Activated T-helper 9 cell treated with anti-CD3 and anti-CD28 coated beads, Interleukin-2, amount 50 U/mL, for 16 hours (primary cell): ENCODE measurements around the gene DSCAM.
"Not testable (repeated sequence)": the region's sequence is repeated elsewhere in the genome, so short reads cannot be mapped to it uniquely, and the experiment has no call there.

Source experiments
- DNase-seq: peaks from one replicate; pipeline ENCODE4 v3.0.0-alpha.2; 2020; ENCODE audit warnings: low read depth

The DSCAM gene

DNA sequence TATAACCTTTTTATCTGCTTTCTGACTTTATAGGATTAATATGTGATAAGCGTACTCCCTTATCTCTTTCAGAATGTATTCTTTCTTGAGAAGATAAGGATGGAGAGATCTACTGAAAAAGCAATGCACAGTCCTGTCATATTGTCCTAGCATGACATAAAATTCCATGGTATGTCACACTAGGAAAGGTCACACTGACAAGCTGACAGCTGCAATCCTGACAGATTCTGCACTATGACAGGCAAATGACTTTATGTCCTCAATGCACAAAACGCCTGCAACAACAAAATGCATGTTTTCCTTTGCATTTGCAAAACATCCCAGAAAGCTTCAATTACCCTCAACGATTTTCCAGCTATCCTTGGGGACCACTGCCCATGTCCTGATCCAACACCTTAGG is 393.8 kb downstream of the DSCAM start:
- DNase-seq: no peak

DNA sequence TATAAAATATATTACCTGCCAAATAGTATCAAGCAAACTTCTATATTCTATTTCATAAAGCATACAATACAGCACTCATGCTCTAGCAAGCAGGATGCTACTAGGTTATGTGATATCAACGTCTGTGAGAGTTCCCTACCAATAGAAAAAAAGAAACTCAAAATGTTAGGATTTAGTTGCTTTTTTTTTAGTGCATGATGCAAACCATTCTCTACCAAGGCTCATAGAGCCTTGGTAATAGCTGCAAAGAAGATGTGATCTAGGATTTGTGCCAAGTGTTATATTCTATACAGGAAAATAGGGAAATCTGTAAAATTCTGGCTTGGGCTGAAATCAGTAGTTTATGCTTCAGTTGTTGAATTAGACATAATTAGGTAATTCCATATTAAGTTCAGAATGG is 394.4 kb downstream of the DSCAM start:
- no peak for DNase-seq

DNA sequence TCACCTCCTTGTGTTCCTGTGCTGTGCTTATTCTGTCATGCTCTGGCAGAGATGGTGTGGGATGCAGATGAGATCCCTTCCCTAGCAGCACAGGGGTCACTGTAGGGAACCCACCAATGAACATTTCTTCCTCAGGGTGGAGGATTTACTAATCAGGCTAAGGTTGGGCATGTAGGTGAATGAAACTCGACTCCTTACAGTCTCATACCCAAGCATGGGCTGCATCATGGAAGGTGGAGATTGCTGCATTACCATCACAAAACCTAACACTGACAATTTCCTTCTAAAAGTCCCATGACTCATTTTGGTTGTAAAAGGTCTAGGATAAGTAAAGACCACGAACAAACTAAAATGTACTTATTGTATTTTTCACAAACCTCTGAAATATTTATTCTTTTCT is 399.9 kb downstream of the DSCAM start:
- no peak for DNase-seq

DNA sequence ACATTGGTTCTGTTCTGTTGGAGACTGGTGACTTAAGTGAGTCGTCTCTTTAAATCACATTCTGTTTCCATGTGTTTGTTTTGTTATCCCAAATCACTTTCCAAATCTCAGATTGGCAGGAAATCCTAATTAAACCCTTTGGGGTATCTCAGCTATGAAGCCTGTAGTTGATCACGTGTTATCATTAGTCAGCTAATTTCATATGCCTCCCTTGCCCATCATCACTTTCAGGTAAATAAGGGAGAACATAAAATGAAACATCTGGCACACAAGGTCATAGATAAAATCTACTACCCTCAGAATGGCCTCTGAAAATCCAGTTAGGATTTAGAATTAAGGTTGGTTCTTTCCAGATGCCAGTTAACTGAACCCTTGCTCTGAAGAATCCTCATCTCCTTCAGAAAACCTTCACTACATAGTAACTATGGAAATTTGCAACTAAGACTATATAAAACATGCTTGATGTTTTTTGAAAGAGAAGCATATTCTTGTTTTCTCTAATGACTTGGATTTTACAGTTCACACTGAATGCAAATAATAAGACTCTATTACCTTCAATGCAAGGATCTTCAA is 401.5 kb downstream of the DSCAM start:
- no peak for DNase-seq

DNA sequence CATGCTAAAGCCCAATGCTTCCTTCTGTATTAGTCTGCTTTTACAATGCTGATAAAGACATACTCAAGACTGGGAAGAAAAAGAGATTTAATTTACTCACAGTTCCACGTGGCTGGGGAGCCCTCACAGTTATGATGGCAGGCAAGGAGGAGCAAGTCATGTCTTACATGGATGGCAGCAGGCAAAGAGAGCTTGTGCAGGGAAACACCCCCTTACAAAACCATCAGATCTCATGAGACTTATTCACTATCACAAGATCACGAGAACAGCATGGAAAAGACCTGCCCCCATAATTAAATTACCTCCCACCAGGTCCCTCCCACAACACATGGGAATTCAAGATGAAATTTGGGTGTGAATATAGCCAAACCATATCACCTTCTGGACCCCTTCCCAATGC is 407.4 kb downstream of the DSCAM start:
- not testable (repeated sequence) for DNase-seq

DNA sequence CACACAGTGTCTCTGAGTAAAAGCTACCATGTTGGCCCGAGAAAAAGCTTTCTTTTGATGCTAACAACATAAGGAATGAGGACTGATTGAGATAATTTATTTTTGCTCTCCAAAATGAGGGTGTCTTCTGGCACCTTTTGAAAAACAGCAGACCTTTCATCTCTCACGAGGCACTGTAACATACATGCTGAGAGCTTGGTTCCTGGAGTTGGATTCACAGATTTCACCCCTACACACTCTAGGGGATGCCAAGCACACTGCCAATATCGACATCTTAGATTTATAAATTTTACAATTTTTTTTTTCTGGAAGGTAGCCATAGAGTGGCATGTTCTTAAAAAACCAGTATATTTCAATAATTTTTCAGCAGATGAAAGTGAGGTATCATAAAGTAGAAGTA is 408.3 kb downstream of the DSCAM start:
- no peak for DNase-seq

DNA sequence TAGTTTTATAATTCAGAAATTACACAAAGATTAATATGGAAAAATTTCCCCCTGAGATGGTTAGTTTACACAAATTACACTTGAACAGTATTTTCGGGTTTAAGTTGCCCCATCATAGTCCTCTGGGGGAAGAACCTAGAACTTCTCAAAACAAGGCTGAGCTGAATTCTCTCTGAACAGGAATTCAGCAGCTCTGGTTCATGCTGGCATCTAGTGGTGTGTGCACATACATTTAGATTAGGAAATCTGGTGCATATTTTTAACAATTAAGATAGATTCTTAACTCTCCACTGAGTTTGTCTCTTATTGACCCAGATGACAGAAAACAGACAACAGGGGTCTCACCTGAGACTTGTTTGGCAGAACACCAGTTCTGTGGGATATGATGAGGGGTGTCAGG is 410.7 kb downstream of the DSCAM start:
- DNase-seq: no peak

DNA sequence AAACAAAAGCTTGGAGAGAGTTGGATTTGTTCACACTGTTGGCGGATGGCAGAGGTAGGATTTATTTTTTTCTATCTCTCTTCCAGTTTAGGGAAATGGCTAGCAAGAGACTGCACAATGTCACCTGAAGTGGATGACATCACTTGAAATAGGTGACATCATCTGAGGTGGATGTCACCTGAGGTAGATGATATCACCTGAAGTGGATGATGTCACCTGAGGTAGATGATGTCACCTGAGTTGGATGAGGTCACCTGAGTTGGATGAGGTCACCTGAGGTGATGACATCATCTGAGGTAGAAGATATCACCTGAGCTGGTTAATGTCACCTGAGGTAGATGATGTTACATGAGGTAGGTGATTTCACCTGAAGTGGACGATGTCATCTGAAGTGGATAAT is 413.4 kb downstream of the DSCAM start:
- DNase-seq: no peak

DNA sequence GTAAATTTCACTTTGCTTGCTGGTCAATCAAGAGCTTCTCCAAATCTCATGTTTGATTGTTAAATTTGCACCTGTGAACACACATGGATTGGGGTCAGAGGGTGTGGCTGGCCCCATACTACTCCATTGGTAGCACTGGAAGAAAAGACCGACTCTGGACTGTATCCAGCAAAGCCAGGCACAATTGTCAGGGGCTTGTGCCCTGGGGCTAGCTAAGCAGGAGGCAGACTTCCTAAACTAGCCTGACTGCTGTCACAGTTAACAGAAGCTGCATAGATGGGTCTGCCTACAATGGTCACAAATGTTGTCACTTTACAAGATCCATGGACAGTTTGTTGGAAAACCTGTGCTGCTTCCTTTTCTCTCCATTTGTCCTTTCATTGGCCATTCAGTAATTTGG is 421.0 kb downstream of the DSCAM start:
- no peak for DNase-seq

DNA sequence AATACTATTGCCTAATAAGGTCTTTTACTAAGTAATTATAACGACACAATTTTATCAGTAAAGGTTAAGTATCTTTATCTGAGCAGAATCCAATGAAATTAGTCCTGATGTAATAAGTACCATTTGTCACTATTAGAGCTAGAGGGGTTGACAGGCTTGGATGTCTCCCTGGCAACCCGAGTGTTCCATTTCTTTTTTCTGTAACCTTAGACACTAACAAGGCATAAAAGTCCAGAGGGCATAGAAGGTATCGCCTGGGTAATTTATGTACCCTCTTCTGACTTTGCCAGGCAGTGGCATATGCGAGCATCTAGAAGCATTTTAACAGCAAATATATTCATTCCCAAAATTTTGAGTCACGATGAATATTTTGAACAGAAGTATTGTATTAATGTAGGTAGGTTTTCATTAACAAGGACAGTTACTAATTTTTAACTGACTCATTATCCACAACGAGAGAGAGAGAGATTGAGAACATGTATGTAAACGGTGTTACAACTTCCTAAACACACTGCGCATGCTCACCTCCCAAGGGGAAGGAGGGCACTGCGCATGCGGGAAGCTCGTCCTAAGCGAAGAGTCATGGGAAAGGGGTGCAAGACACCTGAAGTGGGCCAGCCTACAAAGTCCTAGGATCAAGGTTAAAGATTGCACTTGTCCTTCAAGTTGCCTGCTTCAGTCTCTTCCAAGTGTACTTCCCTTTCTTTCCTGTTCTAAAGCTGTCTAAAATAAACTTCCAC is 423.9 kb downstream of the DSCAM start:
- DNase-seq: no peak

DNA sequence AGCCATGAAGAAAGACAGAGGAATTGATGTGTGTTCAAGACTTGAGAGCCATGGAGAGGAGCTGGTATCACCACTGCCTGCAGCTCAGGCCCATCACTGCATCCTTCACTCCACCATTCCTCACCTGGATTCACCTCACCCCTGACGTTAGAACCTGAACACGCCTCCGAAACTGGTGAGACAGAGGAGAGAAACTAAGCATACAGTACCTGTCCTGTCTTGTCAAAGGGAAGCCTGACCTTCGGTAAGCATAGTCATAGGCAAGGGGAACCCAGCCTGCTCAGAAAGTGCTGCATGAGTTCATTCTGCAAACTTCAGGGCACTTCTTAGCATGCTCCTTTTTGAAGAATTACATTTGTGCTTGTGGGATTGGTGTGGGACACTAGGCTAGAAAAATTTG is 425.8 kb downstream of the DSCAM start:
- DNase-seq: no peak

DNA sequence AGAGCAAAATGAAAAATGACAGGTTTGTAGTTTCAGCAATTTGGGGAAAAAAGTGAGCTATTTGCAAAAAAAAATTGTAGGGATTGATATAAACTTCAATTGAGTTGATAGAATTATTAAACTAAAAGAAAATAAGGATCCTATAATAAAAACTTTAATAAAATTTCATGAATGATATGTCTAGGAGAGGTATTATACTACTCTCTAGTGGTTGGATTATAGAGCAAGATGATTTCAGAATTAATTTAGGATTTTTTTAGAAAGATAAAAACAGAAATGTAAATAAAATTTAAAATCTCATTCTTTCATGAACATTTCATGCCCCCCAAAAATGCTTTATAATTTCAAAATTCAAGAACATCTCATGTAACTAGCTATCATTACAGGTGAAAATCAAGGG is 430.4 kb downstream of the DSCAM start:
- DNase-seq: no peak

DNA sequence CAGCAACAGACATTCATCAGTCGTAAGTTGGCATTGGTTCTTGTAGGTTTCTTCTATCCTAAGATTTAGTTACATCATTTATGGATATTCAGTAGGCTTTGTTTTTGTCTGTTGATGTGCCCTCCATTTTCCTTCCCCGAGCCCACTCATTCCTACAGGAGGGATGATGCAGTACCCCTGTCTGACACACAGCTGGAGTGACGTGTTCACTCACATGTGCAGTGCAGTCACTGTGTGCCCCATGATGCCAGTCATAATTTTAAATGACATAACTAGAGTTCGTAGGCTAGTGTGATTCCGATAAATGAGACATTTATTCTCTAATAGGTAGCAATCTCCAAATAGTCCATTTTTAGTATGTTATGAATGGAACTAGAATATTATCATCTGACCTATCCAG is 438.4 kb downstream of the DSCAM start:
- no peak for DNase-seq

DNA sequence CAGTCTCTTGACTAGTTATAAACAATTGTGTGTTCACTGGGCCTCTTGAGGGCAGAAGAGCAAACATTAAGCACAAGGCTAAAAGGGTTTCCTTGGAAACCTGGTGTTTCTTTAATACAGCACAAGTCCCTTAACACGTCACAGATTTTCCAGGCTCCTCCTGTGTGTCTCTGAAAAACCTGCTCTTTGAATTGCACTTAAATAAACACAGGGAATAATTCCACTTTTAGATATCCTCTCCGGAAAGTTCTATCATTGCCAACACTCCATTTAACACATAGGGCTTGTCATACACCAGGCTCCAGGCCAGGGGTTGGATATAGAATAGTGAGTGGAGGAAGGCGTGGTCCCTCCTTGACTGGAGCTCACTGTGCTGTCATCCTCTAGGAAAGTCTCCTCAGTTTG is 442.6 kb downstream of the DSCAM start:
- DNase-seq: no peak

DNA sequence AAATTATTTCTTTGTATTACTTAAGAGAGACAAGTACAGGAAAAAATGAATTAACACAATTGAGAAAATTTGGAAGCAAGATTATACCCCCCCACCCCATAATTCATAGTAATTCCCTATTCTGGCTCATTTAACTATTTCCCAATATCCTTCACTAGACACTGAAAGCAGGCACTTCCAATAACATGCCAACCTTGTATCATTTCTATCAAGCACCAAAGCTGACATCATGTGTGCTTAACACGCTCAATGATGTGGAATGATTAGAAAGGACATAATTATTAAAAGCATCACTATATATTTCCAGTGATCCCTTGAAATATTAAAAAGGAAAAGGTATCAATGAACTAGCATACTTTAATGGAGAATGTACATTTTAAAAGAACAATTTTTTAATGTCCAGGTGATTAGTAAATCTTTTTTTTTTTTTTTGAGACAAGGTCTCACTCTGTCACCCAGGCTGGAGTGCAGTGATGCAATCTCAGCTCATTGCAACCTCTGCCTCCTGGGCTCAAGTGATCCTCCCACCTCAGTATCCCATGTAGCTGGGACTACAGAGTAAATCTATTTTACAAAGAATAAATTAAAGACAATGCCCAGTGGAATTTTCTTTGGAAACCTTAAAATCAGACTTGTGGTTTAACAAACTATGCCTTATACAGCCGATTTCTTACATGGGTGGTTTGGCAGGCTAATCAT is 443.9 kb downstream of the DSCAM start:
- DNase-seq: no peak

DNA sequence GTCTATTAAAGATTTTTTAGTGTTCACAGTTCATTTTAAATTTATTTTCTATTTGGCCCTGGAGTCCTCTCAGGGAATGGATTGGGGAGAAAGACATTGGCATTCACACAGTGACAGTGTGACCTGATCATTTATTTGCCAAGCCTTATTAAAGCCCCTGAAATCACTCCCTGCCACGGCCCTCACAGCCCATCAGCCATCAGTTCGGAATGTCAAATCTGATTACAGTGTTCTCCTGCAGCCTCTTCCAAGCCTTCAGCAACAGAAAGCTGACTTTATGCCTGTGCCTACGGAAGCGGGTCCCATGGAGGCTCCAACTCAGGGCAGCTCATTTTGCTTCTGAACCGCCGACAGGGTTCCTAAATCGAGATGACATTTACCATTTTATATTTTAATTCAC is 451.2 kb downstream of the DSCAM start:
- no peak for DNase-seq

DNA sequence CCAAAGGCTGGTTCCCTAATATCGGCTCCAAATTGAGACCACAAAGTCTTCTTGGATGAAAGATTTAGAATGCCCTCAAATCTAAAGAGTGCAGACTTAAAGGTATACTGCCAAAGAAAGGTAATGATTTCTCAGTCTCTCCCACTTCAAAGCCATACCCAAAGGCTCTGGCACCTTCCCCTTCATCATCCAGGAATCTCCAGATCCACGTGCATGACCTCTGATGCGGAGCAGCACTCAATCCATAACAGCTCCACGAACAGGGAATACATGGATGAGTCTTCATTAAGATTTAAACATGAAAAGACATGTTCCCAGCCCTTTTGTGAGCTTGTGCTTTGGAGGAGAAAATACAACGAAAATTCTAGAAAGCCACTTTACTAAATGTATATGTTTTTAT is 453.9 kb downstream of the DSCAM start:
- DNase-seq: no peak

DNA sequence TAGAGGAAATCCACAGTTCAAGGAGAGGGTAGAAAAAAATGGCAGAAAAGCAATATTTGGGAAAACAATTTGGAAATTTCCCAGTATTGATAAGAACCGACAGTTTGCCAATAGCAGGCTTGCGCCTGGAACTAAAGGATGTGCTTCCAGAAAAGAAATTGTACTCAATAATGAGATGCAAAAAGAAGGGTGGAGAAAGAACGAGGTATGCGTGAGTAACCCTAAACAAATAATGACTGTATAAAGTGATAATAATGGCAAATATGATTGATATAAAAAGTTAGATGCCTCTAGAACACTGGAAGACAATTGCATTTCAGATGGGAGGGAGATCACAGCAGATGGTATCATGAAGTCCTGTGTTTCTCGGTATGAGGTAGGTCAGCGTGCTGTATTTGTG is 458.9 kb downstream of the DSCAM start:
- DNase-seq: no peak

DNA sequence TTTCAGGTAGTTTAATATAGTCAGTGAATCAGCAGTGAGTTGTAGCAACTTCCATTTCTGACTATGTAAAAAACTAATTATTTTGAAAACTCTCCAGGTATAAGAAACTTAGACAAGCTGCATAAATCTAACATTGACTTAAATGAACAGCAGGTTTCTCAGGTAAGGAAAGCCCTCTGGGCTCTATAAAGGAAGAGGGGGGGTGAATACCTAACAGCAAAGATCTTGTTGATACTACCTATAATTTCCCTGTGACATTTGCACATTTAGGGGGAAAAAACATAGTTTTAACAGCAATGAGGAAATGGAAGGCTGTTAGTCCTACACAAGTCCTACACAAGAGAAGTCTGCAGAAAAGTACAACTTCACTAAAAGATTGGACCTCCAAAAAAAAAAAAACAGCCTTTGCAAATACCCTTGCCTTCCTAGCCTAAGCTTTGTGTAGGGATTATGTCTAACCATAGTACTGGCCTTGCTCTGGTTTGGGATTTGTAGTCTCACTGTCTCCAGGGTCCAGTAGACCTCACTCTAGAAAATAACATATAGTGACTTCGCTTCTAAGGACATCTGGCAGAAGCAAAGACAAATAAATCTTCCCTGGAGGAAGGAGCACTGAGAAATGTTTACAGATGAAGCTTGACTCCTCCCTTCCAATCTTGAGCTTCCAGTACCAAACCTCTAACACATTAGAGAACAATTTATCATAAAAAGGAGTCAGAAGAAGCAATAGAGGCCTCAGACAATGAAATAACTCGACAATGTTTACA is 459.8 kb downstream of the DSCAM start:
- DNase-seq: no peak

DNA sequence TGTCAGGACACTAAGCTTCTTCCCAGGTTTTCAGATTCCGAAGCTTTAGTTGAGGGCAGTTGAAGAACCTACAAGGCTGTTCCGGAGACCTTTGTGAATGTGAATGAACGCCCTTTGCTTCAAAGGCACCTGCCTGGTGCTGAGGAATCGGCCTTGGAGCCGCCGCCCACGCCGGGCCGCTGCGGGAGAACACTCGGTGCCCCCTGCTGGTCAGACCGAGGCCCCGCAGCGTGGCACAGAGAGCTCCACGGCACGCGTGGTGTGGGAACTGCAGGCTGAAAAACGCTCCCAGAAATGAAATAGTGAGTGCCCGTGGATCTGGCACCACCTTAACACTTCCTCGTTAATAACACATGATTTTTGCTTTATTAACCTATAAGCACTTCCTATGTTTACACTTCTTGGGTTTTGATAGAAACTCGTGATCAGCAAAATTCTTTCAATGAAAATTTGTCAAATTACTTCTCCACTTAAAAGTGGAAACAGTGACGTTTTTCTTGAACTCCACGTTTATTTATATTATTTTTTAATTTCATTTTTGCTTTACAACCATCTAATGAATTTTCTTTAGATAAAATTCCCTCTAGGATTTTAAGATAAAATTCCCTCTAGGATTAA is 460.6 kb downstream of the DSCAM start:
- DNase-seq: no peak

DNA sequence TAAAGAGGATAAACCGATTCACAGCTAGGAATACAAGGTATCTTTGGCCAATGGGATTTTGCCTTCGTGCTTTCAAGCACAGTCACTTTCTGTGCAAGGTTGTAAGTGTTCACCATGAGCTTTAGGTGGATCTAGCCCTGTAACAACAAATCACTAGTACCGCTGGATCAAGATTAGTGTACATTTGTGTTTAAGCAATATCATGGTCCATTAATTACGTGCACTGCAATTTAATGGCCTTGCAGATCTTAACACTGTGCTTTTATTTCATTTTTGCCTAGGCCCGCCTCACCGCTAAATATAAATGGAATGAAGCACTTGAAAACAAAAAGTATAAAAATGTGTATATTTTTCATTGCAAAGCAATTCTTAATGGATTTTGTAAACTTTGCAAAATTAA is 461.1 kb downstream of the DSCAM start:
- DNase-seq: no peak

DNA sequence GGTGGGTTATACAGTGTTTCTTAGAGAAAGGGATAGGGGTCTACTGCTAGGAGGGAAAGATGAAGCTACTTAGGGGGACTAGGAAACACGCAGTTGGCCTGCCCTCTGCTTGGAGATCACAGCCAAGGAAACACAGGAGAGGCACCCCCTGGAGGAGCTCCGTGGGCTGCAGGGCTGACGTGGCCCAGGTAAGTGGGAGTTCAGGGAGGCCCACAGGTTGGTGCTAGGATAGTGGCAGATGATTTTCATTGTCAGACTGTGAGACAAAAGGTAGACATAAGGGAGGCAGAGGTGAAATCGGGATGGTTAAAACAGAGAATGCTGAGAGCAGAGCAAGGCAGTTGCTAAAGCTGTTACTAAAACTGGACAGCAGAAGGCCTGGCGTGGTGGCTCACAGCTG is 463.0 kb downstream of the DSCAM start:
- no peak for DNase-seq
